Suprapubic skin (tissue), 2 donors: Measurements from ENCODE around the gene TRIM74.
"Not testable (repeated sequence)": the region's sequence is repeated elsewhere in the genome, so short reads cannot be mapped to it uniquely, and the experiment has no call there.

Experiments used
- EP300 ChIP-seq: sonication (generic); formaldehyde crosslinking; IDR thresholded peaks from one replicate; pipeline ENCODE4 v1.6.1; 2017; ENCODE audit warnings: antibody characterized with exemption
- POLR2A ChIP-seq, 2 donors: fragments of 450-650 bp; IDR thresholded peaks; one replicate each; pipeline ENCODE4 v1.6.1; 2017; ENCODE audit warnings: antibody characterized with exemption in 2 of 2, mild to moderate bottlenecking in 2 of 2, moderate library complexity in 2 of 2

DNA sequence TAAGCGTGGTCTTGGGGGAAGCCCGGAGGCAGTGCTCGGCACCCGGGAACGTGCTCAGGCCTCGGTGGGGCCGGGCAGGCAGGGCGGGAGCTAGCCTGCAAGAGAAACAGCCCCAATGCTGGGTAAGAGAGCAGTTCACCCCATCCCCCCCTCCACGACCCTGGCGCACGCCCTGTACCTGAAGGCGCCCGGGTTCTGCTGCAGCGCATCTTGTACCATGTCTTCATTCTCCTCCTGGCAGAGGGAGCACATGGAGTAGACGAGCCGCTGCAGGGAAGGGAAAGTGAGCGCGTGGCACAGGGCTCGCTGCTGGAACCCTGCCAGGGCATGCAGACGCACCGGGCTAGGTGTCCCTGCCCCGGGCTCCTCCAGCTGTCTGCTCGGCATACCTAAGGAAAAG, 20.6 kb downstream of the TRIM74 start:
- TF ChIP-seq EP300; POLR2A (IDR thresholded peaks at IDR 0.05): not testable (repeated sequence)
